Astrocyte (in vitro differentiated cells and primary cell): ENCODE data around the gene CRYL1. TPM values are rescaled to one million over a fixed set of nuclear protein-coding genes. Genes with fewer than 3 reads are reported as not detected.
A peak's percentile ranks its signal among the peaks of the same experiment; 100 is the strongest.

Source experiments
- DNase-seq: peaks from one replicate; pipeline ENCODE4 v3.0.0-alpha.2; 2010; ENCODE audit warnings: low read depth
- FAIRE-seq: peaks from 2 replicates; lab custom pipeline; 2011; peaks lifted over from hg19 to GRCh38; lab: Jason Lieb, UNC
- H2AFZ ChIP-seq: 2 replicates; pipeline ENCODE4 v1.6.0; 2012; ENCODE audit warnings: low read depth, low read length, inconsistent platforms
- H3K27ac ChIP-seq: 2 replicates; pipeline ENCODE4 v1.5.1; 2011; ENCODE audit warnings: low read depth, low read length, inconsistent platforms
- H3K27me3 ChIP-seq: 2 replicates; pipeline ENCODE4 v1.6.0; 2011; ENCODE audit warnings: low read length, inconsistent platforms; ENCODE audit not compliant: insufficient read depth
- H3K36me3 ChIP-seq: 2 replicates; pipeline ENCODE4 v1.5.1; 2011; ENCODE audit warnings: low read length, inconsistent platforms; ENCODE audit not compliant: insufficient read depth
- H3K4me1 ChIP-seq: 2 replicates; pipeline ENCODE4 v1.5.1; 2011; ENCODE audit warnings: low read length, inconsistent platforms; ENCODE audit not compliant: insufficient read depth
- H3K4me2 ChIP-seq: 2 replicates; pipeline ENCODE4 v1.6.0; 2012; ENCODE audit warnings: low read length, inconsistent platforms
- H3K4me3 ChIP-seq: 2 replicates; pipeline ENCODE4 v1.5.1; 2011; ENCODE audit warnings: low read depth, mild to moderate bottlenecking, low read length, inconsistent platforms; ENCODE audit not compliant: insufficient read depth
- H3K79me2 ChIP-seq: 2 replicates; pipeline ENCODE4 v1.6.0; 2012; ENCODE audit warnings: mild to moderate bottlenecking, low read length, inconsistent platforms; ENCODE audit not compliant: insufficient read depth
- H3K9ac ChIP-seq: 2 replicates; pipeline ENCODE4 v1.6.0; 2012; ENCODE audit warnings: mild to moderate bottlenecking, low read length, inconsistent platforms
- H3K9me3 ChIP-seq: 2 replicates; pipeline ENCODE4 v1.5.1; 2012; ENCODE audit warnings: low read depth, mild to moderate bottlenecking, low read length, inconsistent platforms; ENCODE audit not compliant: insufficient read depth
- H4K20me1 ChIP-seq: 2 replicates; pipeline ENCODE4 v1.6.0; 2012; ENCODE audit warnings: low read length, inconsistent platforms; ENCODE audit not compliant: insufficient read depth
- H3K27ac Mint-ChIP-seq: one replicate; pipeline ENCODE4 v1.8.0; 2021; ENCODE audit warnings: mild to moderate bottlenecking, mixed read lengths; ENCODE audit not compliant: unreplicated experiment
- H3K27me3 Mint-ChIP-seq: one replicate; pipeline ENCODE4 v1.8.0; 2021; ENCODE audit warnings: low read depth, mixed read lengths; ENCODE audit not compliant: unreplicated experiment
- H3K36me3 Mint-ChIP-seq: one replicate; pipeline ENCODE4 v1.8.0; 2021; ENCODE audit warnings: low read depth, mixed read lengths; ENCODE audit not compliant: unreplicated experiment
- H3K4me1 Mint-ChIP-seq: one replicate; pipeline ENCODE4 v1.8.0; 2021; ENCODE audit warnings: low read depth, mixed read lengths; ENCODE audit not compliant: unreplicated experiment
- H3K4me3 Mint-ChIP-seq: one replicate; pipeline ENCODE4 v1.8.0; 2021; ENCODE audit warnings: mild to moderate bottlenecking, moderate library complexity, mixed read lengths; ENCODE audit not compliant: unreplicated experiment
- H3K9me3 Mint-ChIP-seq: one replicate; pipeline ENCODE4 v1.8.0; 2021; ENCODE audit warnings: mild to moderate bottlenecking, mixed read lengths; ENCODE audit not compliant: unreplicated experiment
- CTCF ChIP-seq: IDR thresholded peaks from 2 replicates; pipeline ENCODE4 v1.5.1; 2011; ENCODE audit warnings: low read depth, mild to moderate bottlenecking, inconsistent platforms, low read length, moderate library complexity; ENCODE audit not compliant: insufficient read depth
- EZH2 ChIP-seq: IDR thresholded peaks from 2 replicates; pipeline ENCODE4 v1.6.1; 2012; ENCODE audit warnings: mild to moderate bottlenecking, low read length, inconsistent platforms; ENCODE audit not compliant: insufficient read depth
- total RNA-seq: library from RNA; stranded (reverse); gene quantifications from 2 replicates; pipeline ENCODE4 v1.2.1, GENCODE V29; 2021

CRYL1 gene
- total RNA-seq, 1 donor from 2014 or later: 3.7 TPM

GRCh38 chr13:20567881-20568528 is 42.3 kb upstream of the CRYL1 start:
- Histone ChIP-seq H3K27ac (peak overlapping the region; percentile 92), H2AFZ (peak overlapping the region; percentile 98), H3K4me3 (peak overlapping the region; percentile 77), H4K20me1 (no peaks in the 10 kb centered on the region), H3K4me1 (peaks cover 11% of the 10 kb centered on the region), H3K9ac (peak overlapping the region; percentile 89), H3K4me2 (peak overlapping the region; percentile 93), H3K36me3 (no peaks in the 10 kb centered on the region), H3K27me3 (no peaks in the 10 kb centered on the region), H3K79me2 (peaks cover 12% of the 10 kb centered on the region), H3K9me3 (peaks cover 13% of the 10 kb centered on the region)
- TF ChIP-seq EZH2: no peak
- no peak for TF ChIP-seq CTCF
- peak; percentile 45 for FAIRE-seq
- Mint-ChIP-seq H3K36me3 (peaks cover 5% of the 10 kb centered on the region), H3K9me3 (peaks cover 17% of the 10 kb centered on the region), H3K27ac (peak overlapping the region; percentile 94), H3K4me3 (peak overlapping the region; percentile 96), H3K27me3 (no peaks in the 10 kb centered on the region), H3K4me1 (peaks cover 3% of the 10 kb centered on the region)
- DNase-seq: no peak

GRCh38 chr13:20566898-20567874 is 41.5 kb upstream of the CRYL1 start, which contains the start of gene IFT88:
IFT88 (plus strand) TSS chr13:20567157; CDS start chr13:20574386, 7,229 bp downstream.
- Histone ChIP-seq H3K4me1 (peaks cover 11% of the 10 kb centered on the region), H2AFZ (peak within 1 kb of the TSS; percentile 98), H3K9me3 (peaks cover 13% of the 10 kb centered on the region), H3K9ac (peak within 1 kb of the TSS; percentile 89), H4K20me1 (no peaks in the 10 kb centered on the region), H3K4me3 (peak within 1 kb of the TSS; percentile 77), H3K4me2 (peak within 1 kb of the TSS; percentile 93), H3K27ac (peak within 1 kb of the TSS; percentile 92), H3K79me2 (peaks cover 12% of the 10 kb centered on the region), H3K36me3 (no peaks in the 10 kb centered on the region), H3K27me3 (no peaks in the 10 kb centered on the region)
- TF ChIP-seq EZH2 (no peak), CTCF (no peak)
- peak; percentile 78 for DNase-seq
- Mint-ChIP-seq H3K4me3 (peak within 1 kb of the TSS; percentile 96), H3K4me1 (peaks cover 3% of the 10 kb centered on the region), H3K27ac (peak within 1 kb of the TSS; percentile 94), H3K27me3 (no peaks in the 10 kb centered on the region), H3K36me3 (peaks cover 5% of the 10 kb centered on the region), H3K9me3 (peaks cover 17% of the 10 kb centered on the region)
- peak; percentile 13 for FAIRE-seq
